HL-60 (cell line): Measurements from ENCODE around the gene EGFLAM.

Experiments used
- CTCF ChIP-seq: IDR thresholded peaks from one replicate; pipeline ENCODE4 v1.5.1; 2011; ENCODE audit warnings: low read length, control low read depth, inconsistent platforms; ENCODE audit not compliant: insufficient read depth
- POLR2AphosphoS5 ChIP-seq: IDR thresholded peaks from 2 replicates; pipeline ENCODE4 v1.6.1; 2012; ENCODE audit warnings: low read depth
- REST ChIP-seq: IDR thresholded peaks from 2 replicates; pipeline ENCODE4 v1.6.1; 2012; ENCODE audit warnings: low read depth; ENCODE audit not compliant: insufficient replicate concordance

- TF ChIP-seq CTCF (no peak), POLR2AphosphoS5 (no peak), REST (no peak)
Measured at GRCh38 chr5:38396766-38397165, 138.4 kb downstream of the EGFLAM start.
